Fibroblast of upper back skin (primary cell): ENCODE measurements around the gene FOXB1.

Experiments
- DNase-seq: peaks from one replicate; pipeline ENCODE4 v3.0.0-alpha.2; 2013

Gene FOXB1

DNA sequence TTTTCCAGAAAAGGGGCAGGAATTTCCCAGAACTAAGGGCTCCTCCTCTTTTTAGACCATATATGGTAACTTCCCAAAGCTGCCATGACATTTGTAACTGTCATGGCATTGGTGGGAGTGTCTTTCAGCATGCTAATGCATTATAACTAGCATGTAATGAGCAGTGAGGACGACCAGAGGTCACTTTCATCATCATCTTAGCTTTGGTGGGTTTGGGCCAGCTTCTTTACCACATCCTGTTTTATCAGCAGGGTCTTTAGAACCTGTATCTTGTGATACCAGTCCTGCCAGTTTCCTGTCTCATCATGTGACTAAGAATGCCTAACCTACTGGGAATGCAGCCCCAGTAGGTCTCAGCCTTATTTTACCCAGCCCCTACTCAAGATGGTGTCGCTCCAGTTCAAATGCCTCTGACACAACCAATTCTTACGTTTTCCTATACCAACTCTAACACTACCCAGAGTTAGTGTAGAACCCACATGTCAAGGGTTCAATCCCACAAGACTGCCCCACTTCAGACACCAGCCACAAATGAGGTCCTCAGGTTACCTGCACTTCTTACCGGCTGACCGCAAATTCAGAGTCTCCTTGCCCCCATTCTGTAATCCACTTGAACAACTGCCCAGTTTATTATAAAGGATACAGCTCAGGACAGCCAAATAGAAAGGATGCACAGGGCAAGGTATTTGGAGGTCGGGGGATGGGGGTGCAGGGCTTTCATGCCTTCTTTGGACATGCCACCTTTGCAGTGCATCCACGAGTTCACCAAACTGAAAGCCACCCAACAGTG is 17.7 kb downstream of the FOXB1 start:
- no peak for DNase-seq

DNA sequence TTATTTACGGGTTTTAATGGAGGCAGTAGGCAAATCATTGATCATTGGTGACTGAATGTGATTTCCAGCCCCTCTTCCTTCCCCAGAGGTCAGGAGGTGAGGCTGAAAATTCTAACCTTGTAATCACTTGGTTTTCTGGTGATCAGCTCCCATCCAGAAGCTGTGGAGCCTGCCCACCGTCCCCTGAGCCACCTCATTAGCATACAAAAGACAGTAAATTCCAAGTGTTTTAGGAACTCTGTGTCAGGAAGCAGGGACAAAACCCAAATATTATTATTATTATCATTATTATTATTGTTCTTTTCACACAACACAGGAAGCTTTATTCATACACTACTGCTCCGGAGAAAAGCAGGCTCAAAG is 18.2 kb downstream of the FOXB1 start:
- DNase-seq: no peak

DNA sequence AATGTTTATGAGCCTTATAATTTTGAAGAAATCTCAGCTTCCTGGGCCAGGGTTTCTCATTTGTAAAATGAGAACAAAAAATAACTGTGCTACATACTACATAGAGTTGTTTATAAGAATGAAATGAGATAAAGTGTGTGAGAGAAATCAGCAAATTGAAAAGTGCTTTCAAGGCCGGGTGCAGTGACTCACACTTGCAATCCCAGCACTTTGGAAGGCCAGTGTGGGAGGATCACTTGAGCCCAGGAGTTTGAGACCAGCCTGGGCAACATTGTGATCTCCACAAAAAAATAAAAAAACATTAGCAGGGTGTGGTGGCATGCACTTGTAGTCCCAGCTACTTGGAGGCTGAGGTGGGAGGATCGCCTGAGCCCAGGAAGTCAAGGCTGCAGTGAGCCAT is 22.4 kb downstream of the FOXB1 start:
- DNase-seq: no peak

DNA sequence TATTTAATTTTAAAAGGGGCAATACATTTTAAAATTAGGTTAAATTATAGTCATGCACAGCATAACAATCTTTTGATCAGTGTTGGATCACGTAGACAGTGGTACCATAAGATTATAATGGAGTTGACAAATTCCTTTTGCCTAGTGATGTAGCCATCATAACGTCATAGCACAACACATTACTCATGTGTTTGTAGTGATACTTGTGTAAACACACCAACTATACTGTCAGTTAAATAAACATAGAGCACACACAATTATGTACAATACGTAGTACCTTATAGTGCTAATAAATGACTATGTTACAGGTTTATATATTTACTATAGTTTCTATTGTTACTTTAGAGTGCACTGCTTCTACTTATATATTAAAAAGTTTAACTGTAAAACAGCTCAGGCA is 31.2 kb downstream of the FOXB1 start:
- DNase-seq: no peak

DNA sequence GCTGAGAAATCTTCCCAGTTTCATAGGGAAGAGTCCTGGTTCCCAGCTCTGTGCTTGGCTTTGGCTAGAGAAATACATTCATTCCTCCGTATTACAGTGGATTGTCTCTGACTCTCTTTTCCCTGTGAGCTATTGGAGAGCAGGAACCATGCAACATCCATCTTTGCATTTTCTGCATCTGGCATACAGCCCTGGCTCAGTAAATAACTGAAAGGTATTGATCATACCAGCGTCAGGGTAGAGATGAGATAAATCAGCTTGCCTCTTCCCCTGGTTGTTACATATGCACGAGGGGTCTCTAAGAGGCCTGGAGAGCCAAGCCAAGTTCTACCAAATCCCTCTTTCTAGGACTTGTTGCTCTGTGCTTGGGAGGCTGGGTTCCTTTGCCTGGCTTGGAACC is 35.2 kb downstream of the FOXB1 start:
- DNase-seq: no peak

DNA sequence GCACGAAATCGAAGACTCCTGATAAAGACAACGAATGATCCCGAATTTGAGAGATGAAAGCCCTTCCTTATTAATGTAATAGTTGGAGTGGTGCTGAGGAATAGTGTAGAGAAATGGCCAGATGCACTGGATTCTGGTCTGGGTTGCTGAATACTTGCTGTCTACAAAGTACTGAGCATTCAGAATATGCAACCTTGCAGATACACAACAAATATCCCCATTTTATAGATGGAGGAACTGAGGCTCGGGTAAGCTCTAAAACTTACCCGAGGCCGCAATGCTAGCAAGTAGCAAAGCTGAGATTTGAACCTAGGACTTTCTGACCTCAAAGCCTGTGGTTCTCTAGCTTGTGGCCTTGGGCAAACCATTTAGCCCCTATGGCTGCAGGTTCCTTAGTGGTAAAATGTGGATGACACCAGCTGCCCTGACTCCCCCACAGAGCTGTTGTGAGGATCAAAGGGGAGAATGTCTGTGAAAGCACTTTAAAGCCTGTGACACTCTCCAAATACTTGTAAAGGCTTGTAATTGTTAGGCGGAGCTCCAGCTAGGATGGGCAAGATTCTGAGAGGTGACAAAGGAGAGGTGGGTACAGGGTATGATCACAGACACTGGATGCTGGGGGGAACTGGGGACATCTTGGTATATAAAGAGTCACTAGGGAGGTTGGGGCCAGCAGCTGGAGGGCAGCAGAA is 39.8 kb downstream of the FOXB1 start:
- no peak for DNase-seq

DNA sequence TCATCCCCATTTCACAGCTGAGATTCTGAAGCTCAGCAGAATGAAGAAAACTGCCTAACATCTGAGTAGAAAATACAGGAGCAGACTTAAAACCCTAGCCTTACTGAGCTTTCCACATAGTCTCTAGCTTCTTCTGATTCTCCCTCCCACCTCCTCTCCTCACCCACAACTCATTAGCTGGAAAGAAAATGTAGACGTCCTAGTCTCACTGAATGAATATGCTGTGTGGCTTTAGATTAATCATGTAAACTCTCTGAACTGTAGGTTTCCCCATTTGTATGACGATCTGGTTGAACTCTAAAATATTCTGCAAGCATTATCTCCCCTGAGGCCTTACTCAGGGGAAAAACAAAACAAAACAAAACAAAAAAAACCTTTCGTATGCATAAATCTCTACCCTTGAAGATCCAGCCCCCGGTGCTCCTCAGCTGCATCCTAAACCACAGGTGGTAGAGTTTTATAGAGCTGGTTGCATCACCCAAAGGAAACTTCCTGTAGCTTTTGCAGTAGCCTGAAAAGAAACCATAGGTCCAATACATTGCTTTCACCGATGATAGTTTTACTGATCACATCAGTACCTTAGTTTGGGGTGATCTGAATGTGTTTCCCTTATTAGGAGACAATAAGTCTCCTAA is 40.6 kb downstream of the FOXB1 start:
- no peak for DNase-seq

DNA sequence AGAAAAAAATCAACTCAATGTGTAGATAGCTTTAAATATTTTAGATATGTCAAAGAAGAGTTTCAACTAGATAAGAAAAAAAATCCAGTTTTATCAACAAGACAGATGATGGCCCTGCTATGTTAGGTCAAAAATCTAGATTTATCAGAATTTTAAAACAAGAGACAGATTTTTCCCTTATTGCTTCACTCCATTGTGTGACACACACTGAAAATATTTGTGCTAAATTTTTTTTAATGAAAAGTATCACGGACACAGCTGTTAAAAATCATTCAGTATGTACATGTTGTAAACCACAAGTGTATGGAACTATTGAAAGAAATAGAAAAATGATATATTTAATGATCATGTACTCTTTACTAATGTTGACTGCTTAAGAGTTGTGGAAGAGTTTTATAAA is 43.6 kb downstream of the FOXB1 start:
- DNase-seq: peak; percentile 48

DNA sequence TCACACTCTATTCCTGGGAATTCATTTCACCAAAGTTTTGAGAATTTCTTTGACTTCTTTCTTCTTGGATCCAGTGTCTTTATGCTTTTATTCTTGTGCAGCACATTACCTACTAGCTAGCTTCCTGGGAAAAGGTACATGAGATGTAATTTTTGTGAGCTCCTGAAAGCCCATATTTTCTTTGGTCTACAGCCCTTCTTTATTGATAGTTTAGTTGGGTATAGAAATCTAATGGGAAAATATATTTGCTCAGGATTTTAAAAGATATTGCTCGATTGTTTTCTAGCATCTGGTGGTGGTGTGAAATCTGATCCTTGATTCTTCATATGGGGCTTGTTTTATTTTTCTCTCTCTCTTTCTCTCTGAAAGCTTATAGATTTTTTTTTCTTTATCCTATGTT is 45.8 kb downstream of the FOXB1 start:
- no peak for DNase-seq

DNA sequence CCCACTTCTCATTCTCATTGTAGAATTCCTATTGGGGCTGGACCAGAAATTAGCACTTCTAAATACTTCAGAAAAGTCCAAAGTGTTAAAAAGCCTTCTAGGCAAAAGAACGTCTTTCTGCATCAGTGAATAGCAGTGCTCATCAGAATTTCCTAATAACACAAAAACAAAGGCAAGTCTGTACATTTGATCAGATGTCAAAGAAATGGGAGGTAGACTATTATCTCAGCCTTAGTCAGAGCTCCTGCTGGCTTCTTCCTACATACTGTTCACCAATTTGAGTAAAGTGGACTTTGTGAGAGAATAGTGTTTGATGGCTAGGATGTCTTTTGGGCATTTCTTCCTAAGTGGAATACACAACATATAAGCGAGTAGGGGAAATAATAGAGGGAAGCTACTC is 48.7 kb downstream of the FOXB1 start:
- DNase-seq: no peak

DNA sequence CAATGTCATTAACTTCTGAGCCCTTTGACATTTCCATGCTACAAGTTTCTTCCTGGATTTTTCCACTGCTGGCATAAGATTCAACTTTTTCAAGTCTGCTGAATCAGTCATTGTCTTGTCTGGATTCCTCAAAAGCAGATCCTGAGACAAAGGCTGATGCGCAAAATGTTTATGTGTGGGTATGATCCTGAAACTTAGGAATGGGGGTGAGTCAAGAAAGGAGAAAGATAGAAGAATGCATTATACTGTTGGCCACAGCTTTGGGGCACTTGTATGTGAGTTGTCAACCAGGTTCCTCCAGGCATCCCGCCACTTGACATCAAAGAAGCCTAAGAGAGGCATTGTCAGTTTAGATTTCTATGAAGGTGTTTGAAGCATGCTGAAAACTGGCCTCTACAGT is 50.4 kb downstream of the FOXB1 start:
- DNase-seq: no peak
